Thymus (tissue), 11 donors: Measurements from ENCODE around the gene MAPK14. TPM values are rescaled to one million over a fixed set of nuclear protein-coding genes. Genes with fewer than 3 reads are reported as not detected.

Experiments
- DNase-seq, 9 donors: peaks; one replicate each; pipeline ENCODE4 v3.0.0-alpha.2; 2013; ENCODE audit warnings: low spot score in 9 of 9, low read depth in 6 of 9, missing footprints in 1 of 9
- H3K27ac ChIP-seq, 2 donors: one replicate each; pipeline ENCODE4 v1.5.1; 2013; ENCODE audit warnings: control low read depth in 1 of 2, low read depth in 1 of 2, low read length in 1 of 2, mild to moderate bottlenecking in 1 of 2, moderate library complexity in 1 of 2
- H3K27me3 ChIP-seq, 2 donors: one replicate each; pipeline ENCODE4 v1.5.1; 2013; ENCODE audit warnings: low read length in 1 of 2; ENCODE audit not compliant: control insufficient read depth in 2 of 2, insufficient read depth in 1 of 2
- H3K36me3 ChIP-seq, 2 donors: one replicate each; pipeline ENCODE4 v1.5.1; 2013; ENCODE audit warnings: low read length in 1 of 2, mild to moderate bottlenecking in 1 of 2, moderate library complexity in 1 of 2; ENCODE audit not compliant: control insufficient read depth in 2 of 2, insufficient read depth in 2 of 2
- H3K4me1 ChIP-seq, 2 donors: one replicate each; pipeline ENCODE4 v1.5.1; 2013; ENCODE audit warnings: low read length in 2 of 2; ENCODE audit not compliant: control insufficient read depth in 2 of 2, insufficient read depth in 2 of 2
- H3K4me3 ChIP-seq, 2 donors: one replicate each; pipeline ENCODE4 v1.5.1; 2013; ENCODE audit warnings: low read length in 2 of 2, control low read depth in 1 of 2, mild to moderate bottlenecking in 1 of 2
- H3K9me3 ChIP-seq, 2 donors: one replicate each; pipeline ENCODE4 v1.5.1; 2013; ENCODE audit warnings: low read length in 1 of 2, mild to moderate bottlenecking in 1 of 2; ENCODE audit not compliant: control insufficient read depth in 2 of 2, insufficient read depth in 1 of 2
- WGBS: extraction: QIAGEN DNeasy Blood & Tissue Kit; methylation state at CpG from one replicate; pipeline ENCODE4 v1.1.7; 2013; 5-methylcytosine and 5-hydroxymethylcytosine counted together
- polyA plus RNA-seq: library from polyadenylated mRNA; stranded (reverse); fragments of 200-250 nt; gene quantifications from one replicate; pipeline ENCODE4 v1.2.3, GENCODE V29; 2013
- total RNA-seq: library from RNA; stranded (reverse); fragments of 120-200 nt; gene quantifications from one replicate; pipeline ENCODE4 v1.2.4, GENCODE V29; 2013
- donor health status: healthy.

MAPK14 gene
- total and polyA plus RNA-seq, 2 donors: 33.4 to 44.0 TPM

DNA sequence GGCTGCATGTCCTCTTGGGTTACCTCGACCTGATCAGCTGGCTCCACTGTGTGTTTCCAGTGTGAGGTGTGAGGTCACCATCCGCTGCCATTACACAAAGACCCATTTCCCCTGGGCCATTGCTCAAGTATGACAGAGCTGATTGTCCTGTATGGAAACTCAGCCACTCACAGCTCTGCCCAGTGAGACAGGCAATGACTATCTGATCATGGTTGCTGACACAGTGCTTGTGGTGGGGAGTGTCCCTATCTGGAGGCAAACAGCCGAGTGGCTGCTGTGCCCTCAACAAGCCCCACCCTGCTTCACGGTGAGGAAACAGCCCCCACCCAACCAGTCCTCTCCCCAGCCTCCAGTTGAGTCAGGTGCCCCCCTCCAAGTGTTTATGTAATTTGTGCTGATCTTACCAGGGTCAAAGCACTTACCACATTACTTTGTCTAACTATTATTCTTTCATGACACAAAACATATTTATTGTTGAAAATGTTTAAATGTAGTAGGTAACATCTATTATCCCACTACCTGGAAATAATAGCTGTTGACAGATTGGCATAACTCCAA is 91.0 kb downstream of the MAPK14 start:
- peak overlapping the region; percentile 38 to 97 for H3K27ac ChIP-seq
- peak in 3 of 9 donors; percentile 44 to 75 (median 62) for DNase-seq
- H3K27me3 ChIP-seq: no peaks in the 10 kb centered on the region
- H3K36me3 ChIP-seq: peaks cover 4 to 6% of the 10 kb centered on the region in 2 donors
- H3K4me1 ChIP-seq: peaks cover 49 to 94% of the 10 kb centered on the region in 2 donors
- H3K4me3 ChIP-seq: no peak overlapping the region
- WGBS: 61% methylated on average over 4 of the region's 4 CpGs
- no peaks in the 10 kb centered on the region for H3K9me3 ChIP-seq

DNA sequence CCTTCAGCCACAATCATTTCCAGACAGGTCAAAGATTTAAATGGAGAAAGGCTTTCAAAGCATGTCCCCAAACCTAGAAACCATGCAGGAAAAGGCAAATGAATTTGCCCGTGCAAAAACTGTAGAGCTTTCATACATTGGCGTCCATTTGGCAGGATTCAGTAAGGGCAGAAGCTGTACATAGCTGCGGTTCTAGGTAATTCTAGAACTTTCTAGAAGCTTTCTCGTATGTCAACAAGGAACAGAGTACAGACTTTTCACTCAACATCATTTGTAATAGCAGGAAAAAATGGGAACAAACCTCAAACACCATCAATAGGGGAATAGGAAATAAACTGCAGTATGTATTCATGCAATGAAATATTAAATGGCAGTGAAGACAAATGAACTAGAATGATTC is 91.6 kb downstream of the MAPK14 start:
- Histone ChIP-seq H3K4me3 (no peak overlapping the region), H3K4me1 (peaks cover 43 to 93% of the 10 kb centered on the region in 2 donors), H3K9me3 (no peaks in the 10 kb centered on the region), H3K27ac (peak overlapping the region; percentile 48 to 97), H3K36me3 (peaks cover 4 to 6% of the 10 kb centered on the region in 2 donors), H3K27me3 (no peaks in the 10 kb centered on the region)
- DNase-seq: peak in 1 of 9 donors; percentile 41
- 93% methylated on average over 4 of the region's 4 CpGs for WGBS

DNA sequence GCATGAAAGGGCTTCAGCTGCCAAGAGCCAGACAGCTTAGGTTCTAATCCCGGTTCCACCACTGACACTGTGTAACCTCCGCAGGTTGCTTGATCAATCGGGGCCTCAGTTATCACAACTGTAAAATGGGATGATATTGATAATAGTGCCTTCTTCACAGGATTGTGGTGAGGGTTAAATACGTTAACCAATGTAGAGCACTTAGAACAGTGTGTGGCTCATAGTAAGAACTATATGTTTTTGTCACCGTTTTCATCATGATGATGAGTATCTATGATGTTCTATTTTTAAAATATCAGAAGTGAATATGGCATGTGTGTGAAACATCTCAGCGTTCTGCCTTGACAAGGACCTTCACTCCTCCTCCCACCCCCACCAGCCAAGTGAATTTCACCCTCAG is 92.4 kb downstream of the MAPK14 start:
- peaks cover 4 to 6% of the 10 kb centered on the region in 2 donors for H3K36me3 ChIP-seq
- peak overlapping the region; percentile 97 to 98 for H3K27ac ChIP-seq
- DNase-seq: no peak
- no peak overlapping the region for H3K4me3 ChIP-seq
- no peaks in the 10 kb centered on the region for H3K27me3 ChIP-seq
- no peaks in the 10 kb centered on the region for H3K9me3 ChIP-seq
- 81% methylated on average over 6 of the region's 6 CpGs for WGBS
- H3K4me1 ChIP-seq: peaks cover 41 to 91% of the 10 kb centered on the region in 2 donors

DNA sequence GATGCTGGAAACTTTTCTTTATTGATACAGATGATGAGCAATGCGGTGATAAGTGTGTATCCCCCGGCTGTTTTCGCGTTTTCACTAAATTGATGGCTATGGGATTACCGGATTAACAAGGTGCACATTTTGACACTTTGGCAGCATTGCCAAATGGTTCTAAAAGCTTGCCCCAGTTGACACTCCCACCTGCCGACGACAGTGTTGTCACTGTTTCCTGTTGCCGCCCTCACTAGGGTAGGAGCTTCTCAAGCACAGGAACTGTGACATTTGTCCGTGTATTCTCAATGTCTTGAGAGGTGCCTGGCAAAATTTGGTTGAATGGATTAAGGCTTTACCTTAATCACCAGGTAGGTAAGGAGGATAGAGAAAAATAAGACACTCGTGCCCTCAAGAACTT is 92.9 kb downstream of the MAPK14 start:
- Histone ChIP-seq H3K36me3 (peaks cover 4 to 6% of the 10 kb centered on the region in 2 donors), H3K9me3 (no peaks in the 10 kb centered on the region), H3K27me3 (no peaks in the 10 kb centered on the region), H3K4me3 (peak overlapping the region; percentile 20 to 28), H3K27ac (peak overlapping the region; percentile 97 to 98), H3K4me1 (peaks cover 38 to 90% of the 10 kb centered on the region in 2 donors)
- peak in 6 of 9 donors; percentile 64 to 94 (median 85) for DNase-seq
- 45% methylated on average over 10 of the region's 10 CpGs for WGBS

GRCh38 chr6:36120979-36121786 is 93.6 kb downstream of the MAPK14 start:
- peaks cover 35 to 90% of the 10 kb centered on the region in 2 donors for H3K4me1 ChIP-seq

GRCh38 chr6:36121787-36122494 is 94.3 kb downstream of the MAPK14 start:
- Histone ChIP-seq H3K27me3 (no peaks in the 10 kb centered on the region), H3K9me3 (no peaks in the 10 kb centered on the region), H3K36me3 (peaks cover 2 to 4% of the 10 kb centered on the region in 2 donors), H3K4me1 (peaks cover 34 to 90% of the 10 kb centered on the region in 2 donors), H3K4me3 (no peak overlapping the region), H3K27ac (peak overlapping the region in 1 of 2 donors; percentile 97)
- DNase-seq: no peak
- 97% methylated on average over 4 of the region's 4 CpGs for WGBS

More at GRCh38 chr6:36120979-36121786, 93.6 kb downstream of the MAPK14 start:
- H3K27me3 ChIP-seq: no peaks in the 10 kb centered on the region
- H3K27ac ChIP-seq: peak overlapping the region; percentile 97 to 98
- H3K9me3 ChIP-seq: no peaks in the 10 kb centered on the region
- peak overlapping the region; percentile 20 to 28 for H3K4me3 ChIP-seq
- 32% methylated on average over 13 of the region's 13 CpGs for WGBS
- peaks cover 4 to 6% of the 10 kb centered on the region in 2 donors for H3K36me3 ChIP-seq
- peak in 3 of 9 donors; percentile 62 to 80 (median 66) for DNase-seq

- WGBS: 95% methylated on average over 11 of the region's 11 CpGs
- Histone ChIP-seq H3K27me3 (no peaks in the 10 kb centered on the region), H3K4me1 (peaks cover 34 to 85% of the 10 kb centered on the region in 2 donors), H3K36me3 (peaks cover 0 to 4% of the 10 kb centered on the region in 2 donors), H3K27ac (no peak overlapping the region), H3K9me3 (no peaks in the 10 kb centered on the region), H3K4me3 (no peak overlapping the region)
- no peak for DNase-seq
These were observed 95.1 kb downstream of the MAPK14 start for GRCh38 chr6:36122495-36123269.

GRCh38 chr6:36123270-36124139 is 95.9 kb downstream of the MAPK14 start:
- peaks cover 0 to under 1% of the 10 kb centered on the region in 2 donors for H3K27me3 ChIP-seq
- peaks cover 0 to 4% of the 10 kb centered on the region in 2 donors for H3K36me3 ChIP-seq
- no peak overlapping the region for H3K4me3 ChIP-seq
- H3K27ac ChIP-seq: peak overlapping the region in 1 of 2 donors; percentile 30
- 47% methylated on average over 10 of the region's 10 CpGs for WGBS
- peaks cover 28 to 78% of the 10 kb centered on the region in 2 donors for H3K4me1 ChIP-seq
- H3K9me3 ChIP-seq: no peaks in the 10 kb centered on the region
- DNase-seq: peak in 7 of 9 donors; percentile 68 to 96 (median 87)
